GM19438 (cell line): Measurements from ENCODE around the gene ACAD8.
A peak's percentile ranks its signal among the peaks of the same experiment; 100 is the strongest.

Experiments
- ATAC-seq: cut with Tn5 transposase; IDR thresholded peaks from one replicate; pipeline ENCODE4 v1.9.1; 2021; ENCODE audit warnings: low read depth; ENCODE audit not compliant: unreplicated experiment

ACAD8 gene

DNA sequence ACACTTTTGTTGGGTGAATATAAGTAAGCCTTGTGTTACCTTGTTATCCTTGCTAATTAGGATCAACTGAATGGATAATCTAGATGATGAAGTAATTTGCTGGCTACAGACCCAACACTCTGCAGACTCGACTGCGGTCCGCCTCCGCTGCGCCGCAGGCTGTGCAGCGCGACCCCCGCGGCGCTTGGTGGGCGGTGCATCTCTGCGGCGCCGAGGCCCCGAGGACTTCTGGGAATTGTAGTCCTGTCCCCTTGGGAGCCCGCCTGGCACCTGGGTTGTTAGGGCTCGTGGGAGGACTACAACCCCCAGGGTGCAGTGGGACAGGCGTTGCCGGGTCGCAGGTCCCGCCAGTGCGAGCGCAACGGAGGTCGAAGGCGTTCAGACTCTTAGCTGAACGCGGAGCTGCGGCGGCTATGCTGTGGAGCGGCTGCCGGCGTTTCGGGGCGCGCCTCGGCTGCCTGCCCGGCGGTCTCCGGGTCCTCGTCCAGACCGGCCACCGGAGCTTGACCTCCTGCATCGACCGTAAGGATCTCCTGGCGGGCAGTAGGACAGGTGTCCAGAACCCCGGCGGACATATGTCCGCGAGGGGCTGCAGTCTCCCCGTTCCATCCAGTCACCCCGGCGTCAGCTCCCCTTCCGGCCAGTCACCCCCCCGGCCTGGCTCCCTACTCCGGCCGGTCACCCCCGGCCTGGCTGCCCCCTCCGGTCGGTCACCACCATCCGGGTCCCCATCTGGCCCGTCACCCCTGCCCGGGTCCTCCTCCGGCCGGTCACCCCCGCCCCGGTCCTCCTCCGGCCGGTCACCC is at the start of gene ACAD8, which contains the start of gene THYN1:
Gene ACAD8 (plus strand): TSS at position 381 of the 806 bp plus-strand sequence. CDS start 33 bp downstream, at position 414.
Gene THYN1 (minus strand): TSS at position 165 of the 806 bp plus-strand sequence. CDS start 470 bp downstream, outside the sequence.
- ATAC-seq = peak; percentile 98

DNA sequence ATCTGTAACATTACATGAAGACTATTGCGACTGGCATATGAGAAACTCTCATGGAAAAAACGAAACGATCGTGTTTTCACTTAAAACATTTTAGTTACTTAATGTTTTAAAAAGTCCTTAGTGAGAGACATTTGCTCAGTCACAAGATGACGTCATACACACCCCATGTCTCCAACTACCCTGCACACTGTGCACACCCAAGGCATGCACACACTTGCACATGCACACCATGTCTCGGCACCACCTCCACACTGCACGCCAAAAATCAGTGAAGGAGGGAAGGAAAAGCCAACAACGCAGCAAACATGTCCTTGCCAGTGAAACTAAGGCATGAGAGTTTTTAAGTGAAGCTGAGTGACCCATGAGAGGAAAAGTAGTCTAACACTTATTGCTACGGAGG is 47.6 kb upstream of the ACAD8 start:
- no peak for ATAC-seq

GRCh38 chr11:134206185-134206584 is 47.2 kb upstream of the ACAD8 start:
- no peak for ATAC-seq

DNA sequence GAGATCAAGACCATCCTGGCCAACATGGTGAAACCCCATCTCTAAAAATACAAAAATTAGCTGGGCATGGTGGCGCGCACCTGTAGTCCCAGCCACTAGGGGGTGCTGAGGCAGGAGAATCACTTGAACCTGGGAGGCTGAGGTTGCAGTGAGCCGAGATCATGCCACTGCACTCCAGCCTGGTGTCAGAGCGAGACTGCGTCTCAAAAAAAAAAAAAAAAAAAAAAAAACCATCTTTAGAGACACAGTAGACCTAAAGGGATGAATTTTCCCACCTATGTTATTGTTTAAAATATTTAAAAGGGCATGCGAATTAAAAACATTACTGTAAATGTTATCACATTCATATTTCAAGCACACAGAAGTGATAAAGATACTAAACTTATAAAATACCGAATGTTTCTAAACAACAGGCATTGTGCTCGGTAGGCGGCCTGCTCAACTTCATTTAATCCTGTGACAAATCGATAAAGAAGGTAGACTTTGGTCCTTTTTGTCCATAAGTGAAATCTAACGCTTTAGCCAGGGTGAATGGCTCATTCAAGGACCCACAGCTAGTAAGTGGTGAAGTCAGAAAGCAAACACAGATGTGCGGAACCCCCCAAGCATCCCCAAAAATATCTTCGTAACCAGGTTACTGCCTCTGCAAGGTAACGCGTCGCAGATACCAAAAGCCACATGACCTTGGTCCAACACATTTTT is 45.7 kb upstream of the ACAD8 start:
- no peak for ATAC-seq

- no peak for ATAC-seq
Observed at GRCh38 chr11:134215836-134216235, 37.5 kb upstream of the ACAD8 start.

DNA sequence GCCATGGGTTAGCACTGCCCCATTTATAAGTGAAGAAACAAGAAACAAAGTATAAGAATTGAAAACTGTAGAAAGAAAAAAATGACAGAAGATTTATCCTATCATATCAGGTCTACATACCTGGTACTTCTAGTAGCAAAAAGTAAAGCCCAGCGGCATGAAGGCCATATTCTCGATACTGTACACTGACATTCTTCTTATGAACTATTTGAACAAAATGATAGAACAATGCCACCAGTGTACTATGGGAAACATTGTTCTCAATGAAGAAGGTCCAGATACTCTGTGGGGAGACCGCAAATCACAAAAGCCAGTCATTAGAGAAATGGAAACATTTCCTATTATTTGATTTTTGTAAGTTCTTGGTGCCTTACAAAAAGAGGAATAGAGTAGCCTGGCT is 36.6 kb upstream of the ACAD8 start:
- no peak for ATAC-seq

DNA sequence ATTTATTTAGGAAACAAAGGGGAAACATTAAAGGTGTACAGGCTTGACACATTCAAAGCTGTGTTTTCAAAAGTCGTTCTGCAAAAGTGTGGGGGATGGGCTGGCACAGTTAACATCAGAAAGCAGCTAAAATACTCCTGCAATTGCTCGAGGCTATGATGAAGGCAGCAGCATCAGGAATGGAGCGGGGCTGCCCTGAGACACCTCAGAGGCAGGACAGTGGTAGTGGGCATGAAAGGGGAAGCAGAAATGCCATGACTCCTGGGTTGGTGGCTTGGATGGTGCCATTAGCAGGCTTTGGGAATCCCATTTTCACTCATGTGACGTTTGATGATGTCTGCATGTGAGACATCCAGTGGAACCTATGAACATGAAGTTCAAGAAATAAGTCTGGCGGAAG is 30.2 kb upstream of the ACAD8 start:
- ATAC-seq = no peak

- ATAC-seq = peak; percentile 78
Observed at GRCh38 chr11:134223836-134224709, 29.3 kb upstream of the ACAD8 start, which contains the start of the genes NCAPD3 and VPS26B. TSS of gene NCAPD3 (minus strand) at chr11:134223967. CDS start at chr11:134223926, 41 bp downstream. TSS of gene VPS26B (plus strand) at chr11:134224671. CDS start at chr11:134225123, 452 bp downstream.

DNA sequence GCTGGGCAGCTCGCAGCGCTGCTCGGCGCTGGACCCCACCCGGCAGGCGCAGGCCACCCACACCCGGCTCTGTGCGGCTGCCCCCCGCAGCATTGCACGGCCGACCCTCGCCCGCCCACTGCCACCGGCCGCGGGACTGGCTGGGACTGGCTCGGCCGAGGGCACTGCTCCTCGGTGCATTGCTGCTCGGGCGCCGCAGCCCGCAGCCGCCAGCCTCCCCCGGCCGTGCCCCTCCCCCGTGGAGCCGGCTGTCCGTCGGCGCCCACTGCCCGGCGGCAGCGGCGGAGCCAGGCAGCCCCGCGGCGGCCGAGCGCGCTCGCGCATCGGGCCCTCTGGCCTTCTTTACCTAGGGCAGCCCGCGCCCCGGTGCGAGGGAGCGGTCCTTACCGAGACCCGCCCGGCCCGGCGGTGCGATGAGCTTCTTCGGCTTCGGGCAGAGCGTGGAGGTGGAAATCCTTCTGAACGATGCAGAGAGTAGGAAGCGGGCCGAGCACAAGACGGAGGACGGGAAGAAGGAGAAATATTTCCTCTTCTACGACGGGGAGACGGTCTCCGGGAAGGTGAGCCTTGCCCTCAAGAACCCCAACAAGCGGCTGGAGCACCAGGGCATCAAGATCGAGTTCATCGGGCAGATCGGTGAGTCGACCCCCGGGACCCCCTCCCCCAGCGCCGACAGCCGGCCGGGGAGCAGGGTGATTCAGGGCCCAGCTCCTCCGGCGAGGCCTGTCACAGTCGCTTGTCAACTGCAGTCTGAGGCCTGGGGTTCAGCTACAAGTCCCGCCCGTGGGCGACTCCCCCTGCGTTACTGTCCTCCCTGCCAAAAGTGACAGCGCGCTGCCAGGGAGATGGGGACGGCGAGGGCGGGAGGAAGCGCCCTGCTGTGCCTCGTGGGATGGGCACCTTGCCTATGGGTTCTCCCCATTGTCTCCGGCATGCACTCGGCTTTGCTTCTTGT is 28.4 kb upstream of the ACAD8 start:
- peak; percentile 14 for ATAC-seq

DNA sequence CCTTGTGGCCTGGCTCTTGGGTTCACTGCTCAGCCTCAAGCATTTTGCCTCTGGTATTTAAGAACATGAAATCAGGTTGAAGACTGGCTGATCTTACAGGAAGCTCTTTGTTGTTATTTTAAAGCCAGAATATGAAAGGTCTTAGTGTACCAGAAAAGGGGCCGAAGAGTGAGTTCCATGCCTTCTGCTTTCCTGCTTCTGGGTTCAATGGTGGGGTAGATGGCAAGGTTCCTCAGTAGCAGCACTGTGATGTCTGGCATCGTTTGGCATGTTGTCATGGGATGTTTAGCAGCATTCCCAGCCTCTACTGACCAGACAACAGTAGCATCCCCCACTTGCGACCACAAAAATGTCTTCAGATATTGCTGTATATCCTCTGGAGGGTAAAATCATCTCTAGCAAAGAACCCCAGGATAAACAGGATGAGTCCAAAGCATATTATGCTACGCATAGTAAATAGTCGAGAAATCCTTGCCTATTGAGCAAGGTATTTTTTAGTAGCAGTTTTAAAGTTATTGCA is 26.5 kb upstream of the ACAD8 start:
- no peak for ATAC-seq

GRCh38 chr11:134228625-134229024 is 24.7 kb upstream of the ACAD8 start:
- peak; percentile 41 for ATAC-seq

GRCh38 chr11:134229126-134229790 is 24.1 kb upstream of the ACAD8 start:
- no peak for ATAC-seq

DNA sequence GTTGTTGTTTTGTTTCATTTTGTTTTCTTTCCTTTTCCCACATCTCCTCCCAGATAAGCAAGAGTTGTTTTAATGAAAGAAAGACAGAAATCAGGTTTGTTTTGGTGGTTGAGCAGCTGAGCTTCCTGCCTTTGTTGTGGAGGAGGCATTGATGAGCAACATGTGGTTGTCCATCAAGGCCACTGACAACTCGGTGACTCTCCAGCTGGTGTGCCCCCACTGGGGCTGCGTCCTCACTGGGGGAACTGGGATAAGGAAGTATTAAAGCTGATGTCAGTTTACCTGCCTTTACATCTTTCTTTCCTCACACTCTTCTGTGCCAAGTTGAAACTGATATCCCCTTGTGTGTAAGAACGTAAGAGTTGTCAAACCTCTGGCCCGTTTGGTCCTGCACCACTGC is 23.0 kb upstream of the ACAD8 start:
- ATAC-seq = no peak

GRCh38 chr11:134231958-134232659 is 21.3 kb upstream of the ACAD8 start:
- ATAC-seq = no peak

DNA sequence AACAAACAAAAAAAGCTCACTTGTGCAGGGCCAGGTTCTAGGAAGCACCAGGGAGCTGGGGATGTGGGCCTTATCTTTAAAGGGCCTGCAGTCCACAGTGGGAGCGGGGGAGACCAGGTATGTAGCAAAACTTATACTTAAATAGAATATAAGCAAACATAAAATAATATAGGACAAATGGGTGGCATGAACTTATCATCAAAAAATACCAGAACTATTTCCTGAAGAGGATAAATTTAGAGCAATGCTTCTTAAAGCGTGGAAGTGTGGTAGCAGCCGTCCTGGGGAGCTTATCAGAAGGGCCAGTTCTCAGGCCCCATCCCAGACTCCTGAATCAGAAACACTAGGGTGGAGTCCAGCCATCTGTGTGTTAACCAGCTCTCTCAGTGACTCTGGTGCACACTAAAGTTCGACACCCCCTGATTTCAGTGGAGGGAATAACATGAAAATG is 19.6 kb upstream of the ACAD8 start:
- ATAC-seq = no peak

DNA sequence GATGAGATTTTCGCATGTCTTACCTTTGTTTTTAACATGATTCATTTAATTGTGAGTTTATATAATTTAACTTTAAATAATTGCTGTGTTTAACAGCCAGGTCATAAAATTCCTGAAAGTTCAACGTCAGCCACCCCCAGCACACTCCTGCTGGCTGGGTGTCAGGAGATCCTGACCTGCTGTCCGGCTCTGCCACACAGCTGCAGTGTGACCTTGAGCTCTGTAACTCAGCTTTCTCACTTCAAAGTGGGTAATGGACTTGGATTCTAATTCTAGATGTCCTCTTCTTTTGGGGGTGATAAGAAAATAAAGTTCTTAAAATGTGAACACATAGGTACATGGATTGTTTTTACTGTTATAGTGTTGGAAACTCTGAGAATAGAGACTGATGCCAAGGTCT is 18.0 kb upstream of the ACAD8 start:
- ATAC-seq = no peak

- ATAC-seq = no peak
Observed at GRCh38 chr11:134236834-134237556, 16.4 kb upstream of the ACAD8 start.
